ENCODE data around the gene ABCA7.

Gene ABCA7

GRCh38 chr19:1025960-1026782 lies 13.7 kb upstream of the ABCA7 start, which contains the start of gene CNN2:
Gene CNN2 (plus strand): TSS chr19:1026608. CDS start chr19:1026662, 54 bp downstream.
- Histone ChIP-seq H3K9me3 (ENCODE audit: low read length) (no peaks in the 10 kb centered on the region), H2AFZ (ENCODE audit: low read depth, low read length) (peak within 1 kb of the TSS; percentile 49), H3K36me3 (ENCODE audit: insufficient read depth, low read length) (peaks cover 9% of the 10 kb centered on the region), H3K4me3 (ENCODE audit: low read length) (peak within 1 kb of the TSS; percentile 90), H3K27me3 (ENCODE audit: insufficient read depth, low read length) (no peaks in the 10 kb centered on the region), H3K4me1 (ENCODE audit: insufficient read depth, low read length) (peaks cover 16% of the 10 kb centered on the region)

- H2AFZ ChIP-seq (ENCODE audit: low read depth, low read length) = peak overlapping the region; percentile 49
- H3K36me3 ChIP-seq (ENCODE audit: insufficient read depth, low read length) = peaks cover 13% of the 10 kb centered on the region
- H3K27me3 ChIP-seq (ENCODE audit: insufficient read depth, low read length) = no peaks in the 10 kb centered on the region
- H3K9me3 ChIP-seq (ENCODE audit: low read length) = no peaks in the 10 kb centered on the region
- H3K4me3 ChIP-seq (ENCODE audit: low read length) = peak overlapping the region; percentile 90
- peaks cover 16% of the 10 kb centered on the region for H3K4me1 ChIP-seq (ENCODE audit: insufficient read depth, low read length)
Measured at GRCh38 chr19:1026783-1027649, 12.9 kb upstream of the ABCA7 start.

- H3K4me3 ChIP-seq (ENCODE audit: low read length) = peak overlapping the region; percentile 90
- peaks cover 19% of the 10 kb centered on the region for H3K36me3 ChIP-seq (ENCODE audit: insufficient read depth, low read length)
- no peaks in the 10 kb centered on the region for H3K9me3 ChIP-seq (ENCODE audit: low read length)
- peaks cover 16% of the 10 kb centered on the region for H3K4me1 ChIP-seq (ENCODE audit: insufficient read depth, low read length)
- no peaks in the 10 kb centered on the region for H3K27me3 ChIP-seq (ENCODE audit: insufficient read depth, low read length)
- H2AFZ ChIP-seq (ENCODE audit: low read depth, low read length) = no peak overlapping the region
Measured at GRCh38 chr19:1027650-1028061, 12.3 kb upstream of the ABCA7 start.

- Histone ChIP-seq H3K36me3 (ENCODE audit: insufficient read depth, low read length) (peaks cover 24% of the 10 kb centered on the region), H3K4me1 (ENCODE audit: insufficient read depth, low read length) (peaks cover 16% of the 10 kb centered on the region), H2AFZ (ENCODE audit: low read depth, low read length) (no peak overlapping the region), H3K27me3 (ENCODE audit: insufficient read depth, low read length) (no peaks in the 10 kb centered on the region), H3K9me3 (ENCODE audit: low read length) (no peaks in the 10 kb centered on the region), H3K4me3 (ENCODE audit: low read length) (peak overlapping the region; percentile 90)
Measured at GRCh38 chr19:1028062-1028926, 11.6 kb upstream of the ABCA7 start.

- Histone ChIP-seq H3K9me3 (ENCODE audit: low read length) (no peaks in the 10 kb centered on the region), H3K4me3 (ENCODE audit: low read length) (no peak overlapping the region), H2AFZ (ENCODE audit: low read depth, low read length) (no peak overlapping the region), H3K36me3 (ENCODE audit: insufficient read depth, low read length) (peaks cover 42% of the 10 kb centered on the region), H3K4me1 (ENCODE audit: insufficient read depth, low read length) (peaks cover 9% of the 10 kb centered on the region), H3K27me3 (ENCODE audit: insufficient read depth, low read length) (no peaks in the 10 kb centered on the region)
Measured at GRCh38 chr19:1032264-1032867, 7.5 kb upstream of the ABCA7 start.

GRCh38 chr19:1035998-1036621 lies 3.8 kb upstream of the ABCA7 start:
- H3K36me3 ChIP-seq (ENCODE audit: insufficient read depth, low read length) = peaks cover 39% of the 10 kb centered on the region
- H3K9me3 ChIP-seq (ENCODE audit: low read length) = no peaks in the 10 kb centered on the region
- no peak overlapping the region for H2AFZ ChIP-seq (ENCODE audit: low read depth, low read length)
- H3K4me3 ChIP-seq (ENCODE audit: low read length) = no peak overlapping the region
- peaks cover 15% of the 10 kb centered on the region for H3K4me1 ChIP-seq (ENCODE audit: insufficient read depth, low read length)
- no peaks in the 10 kb centered on the region for H3K27me3 ChIP-seq (ENCODE audit: insufficient read depth, low read length)

- H3K9me3 ChIP-seq (ENCODE audit: low read length) = no peaks in the 10 kb centered on the region
- peaks cover 29% of the 10 kb centered on the region for H3K36me3 ChIP-seq (ENCODE audit: insufficient read depth, low read length)
- no peaks in the 10 kb centered on the region for H3K27me3 ChIP-seq (ENCODE audit: insufficient read depth, low read length)
- peaks cover 18% of the 10 kb centered on the region for H3K4me1 ChIP-seq (ENCODE audit: insufficient read depth, low read length)
- H2AFZ ChIP-seq (ENCODE audit: low read depth, low read length) = no peak overlapping the region
- no peak overlapping the region for H3K4me3 ChIP-seq (ENCODE audit: low read length)
Measured at GRCh38 chr19:1037621-1038064, 2.3 kb upstream of the ABCA7 start.

GRCh38 chr19:1038978-1039645 lies 795 bp upstream of the ABCA7 start:
- Histone ChIP-seq H3K27me3 (ENCODE audit: insufficient read depth, low read length) (no peaks in the 10 kb centered on the region), H3K36me3 (ENCODE audit: insufficient read depth, low read length) (peaks cover 22% of the 10 kb centered on the region), H2AFZ (ENCODE audit: low read depth, low read length) (no peak overlapping the region), H3K4me3 (ENCODE audit: low read length) (no peak overlapping the region), H3K9me3 (ENCODE audit: low read length) (no peaks in the 10 kb centered on the region), H3K4me1 (ENCODE audit: insufficient read depth, low read length) (peaks cover 18% of the 10 kb centered on the region)

GRCh38 chr19:1040476-1041271 lies 767 bp downstream of the ABCA7 start:
- Histone ChIP-seq H3K9me3 (ENCODE audit: low read length) (no peaks in the 10 kb centered on the region), H2AFZ (ENCODE audit: low read depth, low read length) (peak overlapping the region; percentile 78), H3K4me1 (ENCODE audit: insufficient read depth, low read length) (peaks cover 18% of the 10 kb centered on the region), H3K4me3 (ENCODE audit: low read length) (peak overlapping the region; percentile 59), H3K36me3 (ENCODE audit: insufficient read depth, low read length) (peaks cover 16% of the 10 kb centered on the region), H3K27me3 (ENCODE audit: insufficient read depth, low read length) (no peaks in the 10 kb centered on the region)

- Histone ChIP-seq H3K4me3 (ENCODE audit: low read length) (peak overlapping the region; percentile 59), H3K9me3 (ENCODE audit: low read length) (no peaks in the 10 kb centered on the region), H3K4me1 (ENCODE audit: insufficient read depth, low read length) (peaks cover 18% of the 10 kb centered on the region), H2AFZ (ENCODE audit: low read depth, low read length) (no peak overlapping the region), H3K27me3 (ENCODE audit: insufficient read depth, low read length) (no peaks in the 10 kb centered on the region), H3K36me3 (ENCODE audit: insufficient read depth, low read length) (peaks cover 10% of the 10 kb centered on the region)
Measured at GRCh38 chr19:1041272-1041834, 1.4 kb downstream of the ABCA7 start.
